Measurements from ENCODE around the gene DNAI2.

GRCh38 chr17:74307984-74308773 is 34.1 kb downstream of the DNAI2 start:
- TF ChIP-seq ZNF347 (CRISPR knock-in tag; IDR thresholded peaks at IDR 0.05; ENCODE audit: low read depth) (no peak), FOSL1 (tag; conservative IDR thresholded peaks at IDR 0.05) (no peak), CTCF (IDR thresholded peaks at IDR 0.05 in 2 of 3, conservative IDR thresholded peaks at IDR 0.05 in 1 of 3; ENCODE audit: insufficient read depth in 2 of 3, low read depth in 1 of 3, low read length in 3 of 3) (no peak), POLR2AphosphoS5 (IDR thresholded peaks at IDR 0.05; ENCODE audit: control insufficient read depth, insufficient read depth, low read depth, low read length) (no peak), TCF7 (IDR thresholded peaks at IDR 0.05; ENCODE audit: borderline replicate concordance) (no peak), EZH2 (IDR thresholded peaks at IDR 0.05; ENCODE audit: borderline replicate concordance, low read depth, low read length) (no peak), CCNT2 (IDR thresholded peaks at IDR 0.05; ENCODE audit: borderline replicate concordance, extremely low read depth, insufficient read length, low read depth, low read length) (no peak), KLF10 (CRISPR knock-in tag; IDR thresholded peaks at IDR 0.05) (no peak), FIP1L1 (IDR thresholded peaks at IDR 0.05; ENCODE audit: low read depth, low read length, poor library complexity, severe bottlenecking) (no peak), EP300 (IDR thresholded peaks at IDR 0.05; ENCODE audit: low read length) (peak; percentile 26; the same call in 1 of the 2 replicates), CREB1 (IDR thresholded peaks at IDR 0.05) (no peak), CREB1 (CRISPR knock-in tag; IDR thresholded peaks at IDR 0.05) (no peak), MAFG (tag; conservative IDR thresholded peaks at IDR 0.05) (no peak), POLR2A (conservative IDR thresholded peaks at IDR 0.05) (no peak)
- TF ChIP-seq, protein P1, sequence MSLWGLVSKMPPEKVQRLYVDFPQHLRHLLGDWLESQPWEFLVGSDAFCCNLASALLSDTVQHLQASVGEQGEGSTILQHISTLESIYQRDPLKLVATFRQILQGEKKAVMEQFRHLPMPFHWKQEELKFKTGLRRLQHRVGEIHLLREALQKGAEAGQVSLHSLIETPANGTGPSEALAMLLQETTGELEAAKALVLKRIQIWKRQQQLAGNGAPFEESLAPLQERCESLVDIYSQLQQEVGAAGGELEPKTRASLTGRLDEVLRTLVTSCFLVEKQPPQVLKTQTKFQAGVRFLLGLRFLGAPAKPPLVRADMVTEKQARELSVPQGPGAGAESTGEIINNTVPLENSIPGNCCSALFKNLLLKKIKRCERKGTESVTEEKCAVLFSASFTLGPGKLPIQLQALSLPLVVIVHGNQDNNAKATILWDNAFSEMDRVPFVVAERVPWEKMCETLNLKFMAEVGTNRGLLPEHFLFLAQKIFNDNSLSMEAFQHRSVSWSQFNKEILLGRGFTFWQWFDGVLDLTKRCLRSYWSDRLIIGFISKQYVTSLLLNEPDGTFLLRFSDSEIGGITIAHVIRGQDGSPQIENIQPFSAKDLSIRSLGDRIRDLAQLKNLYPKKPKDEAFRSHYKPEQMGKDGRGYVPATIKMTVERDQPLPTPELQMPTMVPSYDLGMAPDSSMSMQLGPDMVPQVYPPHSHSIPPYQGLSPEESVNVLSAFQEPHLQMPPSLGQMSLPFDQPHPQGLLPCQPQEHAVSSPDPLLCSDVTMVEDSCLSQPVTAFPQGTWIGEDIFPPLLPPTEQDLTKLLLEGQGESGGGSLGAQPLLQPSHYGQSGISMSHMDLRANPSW (CRISPR knock-in tag; IDR thresholded peaks at IDR 0.05) = no peak

Data from K562 (cell line).